HPDE6-E6E7 (cell line): ENCODE results near the gene MTCL3.

Experiments used
- DNase-seq: peaks from one replicate; pipeline ENCODE4 v3.0.0; 2011; ENCODE audit warnings: missing footprints; ENCODE audit errors: extremely low spot score

Gene MTCL3

DNA sequence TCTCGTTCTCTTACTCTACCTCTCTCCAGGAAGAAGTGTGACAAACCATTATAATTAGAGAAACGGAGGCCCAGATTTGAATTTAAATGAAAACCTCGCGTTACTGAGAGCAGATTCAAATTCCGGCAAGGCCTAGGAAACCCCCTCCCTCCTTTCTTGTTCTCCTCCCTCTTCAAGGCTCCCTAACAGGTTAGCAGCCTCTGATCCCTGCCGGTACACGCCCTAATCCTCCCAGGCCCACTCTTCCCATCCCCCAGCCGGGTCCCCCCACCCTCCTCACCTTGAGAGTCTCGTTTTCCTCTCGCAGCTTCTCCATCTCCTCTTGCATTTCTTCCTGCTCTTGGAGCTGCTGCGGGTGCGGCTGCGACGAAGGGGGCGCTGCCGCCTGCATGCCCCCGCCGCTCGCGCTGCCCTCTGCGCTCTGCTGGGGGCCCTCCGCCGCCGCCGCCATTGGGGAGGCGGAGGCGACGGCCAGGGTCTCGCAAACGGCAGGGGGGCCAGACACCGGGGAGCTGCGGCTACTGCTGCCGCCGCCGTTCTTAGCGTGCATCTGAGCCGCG is 3.8 kb downstream of the MTCL3 start:
- DNase-seq = no peak

DNA sequence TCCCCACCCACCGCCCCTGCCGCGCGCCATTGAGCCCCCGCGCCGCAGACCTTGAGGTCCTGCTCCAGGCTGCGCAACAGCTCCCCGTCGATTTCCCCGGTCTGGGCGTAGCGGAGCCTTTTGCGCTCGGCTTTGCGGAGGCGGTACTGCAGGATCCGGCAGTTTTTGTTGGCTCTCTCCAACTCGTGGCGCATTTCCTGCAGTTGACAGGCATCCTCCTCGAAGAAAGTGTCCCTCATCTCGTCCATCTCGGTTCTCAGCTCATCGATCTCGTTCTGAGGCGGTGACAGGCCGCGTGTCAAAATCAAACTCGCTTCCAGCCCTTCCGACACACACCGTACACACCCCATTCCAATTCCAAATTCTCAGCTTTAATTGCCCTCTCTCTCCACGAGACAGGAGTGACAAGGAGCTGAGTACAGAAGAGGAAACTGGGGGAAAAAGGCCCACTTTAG is 4.3 kb downstream of the MTCL3 start:
- no peak for DNase-seq

DNA sequence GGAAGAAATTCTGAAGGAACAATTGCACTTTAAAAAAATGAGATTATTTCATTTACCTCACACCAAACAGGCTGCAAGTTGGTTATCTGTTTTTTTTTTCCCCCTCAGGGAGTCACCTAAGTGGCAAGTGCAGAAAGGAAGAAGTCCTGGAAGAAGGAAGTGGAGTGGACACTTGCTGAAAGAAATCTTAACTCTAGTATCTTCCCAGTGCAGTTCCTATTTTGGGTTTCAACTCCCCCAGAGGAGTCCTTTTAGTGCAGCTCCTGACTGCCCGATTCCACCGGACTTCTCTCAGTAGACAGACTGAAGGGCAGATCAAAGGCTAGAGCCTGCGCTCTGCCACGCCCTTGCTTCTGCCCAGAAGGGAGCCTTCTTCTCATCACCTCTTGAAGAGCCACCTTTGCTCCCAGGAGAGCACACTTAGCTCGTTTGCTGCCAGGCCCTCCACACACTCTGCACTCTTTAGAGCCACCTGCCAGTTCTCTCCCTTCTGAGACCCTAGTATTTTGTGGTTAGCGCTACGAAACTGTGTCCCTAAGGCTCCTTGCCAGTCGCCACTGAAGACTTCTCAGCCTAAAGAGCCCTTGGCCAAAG is 4.9 kb downstream of the MTCL3 start:
- no peak for DNase-seq

DNA sequence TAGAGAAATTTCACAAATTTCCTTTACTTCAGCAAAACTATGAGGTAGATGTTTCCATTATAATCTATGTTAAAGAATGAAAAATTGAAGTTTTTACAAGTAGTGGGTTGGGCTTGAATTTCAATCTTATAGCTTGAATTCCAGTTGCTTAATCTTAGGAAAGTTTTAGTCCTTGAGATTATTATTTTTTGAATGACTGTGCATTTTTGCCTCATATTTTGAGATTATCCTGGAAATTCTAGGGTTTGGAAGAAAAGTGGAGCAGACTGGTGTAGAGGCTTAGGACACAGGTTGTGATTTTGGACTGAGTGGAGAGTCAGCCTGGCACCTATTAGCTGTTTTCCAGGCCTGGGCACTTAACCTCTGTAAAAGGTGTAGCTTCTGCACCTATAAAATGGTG is 5.7 kb downstream of the MTCL3 start:
- DNase-seq = no peak

DNA sequence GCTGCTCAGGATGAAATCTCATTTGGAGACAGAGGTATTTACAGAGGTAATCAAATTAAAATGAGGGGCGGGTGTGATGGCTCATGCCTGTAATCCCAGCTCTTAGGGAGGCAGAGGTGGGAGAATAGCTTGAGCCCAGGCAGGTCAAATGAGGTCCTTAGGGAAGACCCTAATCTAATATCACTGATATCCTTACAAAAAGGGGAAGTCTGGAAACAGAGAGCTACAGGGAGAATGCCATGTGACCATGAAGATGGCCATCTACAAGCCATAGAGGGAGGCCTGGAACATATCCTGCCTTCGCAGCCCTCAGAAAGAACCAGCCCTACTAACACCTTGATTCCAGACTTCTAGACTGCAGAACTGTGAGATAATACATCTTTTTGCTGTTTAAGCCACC is 8.3 kb downstream of the MTCL3 start:
- no peak for DNase-seq

DNA sequence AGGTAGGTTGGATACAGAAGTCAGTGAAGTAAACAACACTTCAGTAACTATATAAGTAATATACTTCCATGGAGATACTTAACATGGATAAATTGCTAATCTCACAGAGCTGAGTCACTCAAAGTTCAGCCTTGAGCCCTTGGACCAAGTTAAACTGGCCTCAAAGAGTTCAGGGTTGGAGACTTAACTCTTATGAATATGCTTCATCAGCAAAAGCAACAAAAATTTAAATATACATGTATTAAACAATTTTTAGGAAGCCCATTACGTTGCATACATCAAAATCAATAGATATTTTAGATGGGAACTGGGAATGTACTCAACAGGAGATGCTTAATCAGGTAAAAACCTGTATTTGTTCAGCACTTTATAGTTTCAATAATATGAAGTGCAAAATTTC is 12.2 kb downstream of the MTCL3 start:
- no peak for DNase-seq

DNA sequence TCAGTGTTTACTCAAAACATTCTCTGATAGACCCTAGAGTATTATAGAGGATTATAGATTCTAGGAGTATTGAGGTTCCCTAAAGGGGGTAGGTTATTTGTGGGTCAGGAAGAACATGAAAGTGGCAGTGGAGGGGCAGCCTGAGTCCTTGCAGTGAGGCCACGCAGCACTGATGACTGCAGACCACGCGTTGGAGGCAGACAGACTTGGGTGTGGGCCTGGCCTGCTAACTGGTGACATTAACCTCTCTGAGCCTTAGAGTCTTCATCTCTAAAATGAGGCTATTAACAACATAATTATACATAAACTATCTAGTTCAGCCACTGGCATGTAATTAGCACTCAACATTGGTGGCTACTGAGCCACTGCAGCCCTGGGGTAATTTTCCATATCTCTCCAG is 16.1 kb downstream of the MTCL3 start:
- DNase-seq = no peak

DNA sequence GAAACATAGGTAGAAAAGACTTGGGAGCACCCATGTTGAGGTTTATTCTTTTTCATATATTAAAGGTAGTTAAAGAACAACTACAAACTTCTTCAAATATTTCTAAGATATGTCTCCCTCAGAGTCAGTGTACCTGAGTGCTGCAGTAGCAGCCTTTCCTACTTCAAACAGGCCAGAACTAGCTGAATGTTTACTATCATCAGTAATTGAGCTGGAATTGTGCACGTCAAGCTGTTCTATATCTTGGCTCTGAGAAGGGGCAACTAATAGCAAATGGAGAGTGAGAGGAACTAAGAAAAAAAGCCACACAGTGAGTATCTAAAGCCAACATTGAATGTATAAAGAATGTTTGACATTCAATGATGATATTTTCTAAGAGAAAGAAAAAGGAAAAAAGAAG is 21.7 kb downstream of the MTCL3 start:
- DNase-seq = no peak

DNA sequence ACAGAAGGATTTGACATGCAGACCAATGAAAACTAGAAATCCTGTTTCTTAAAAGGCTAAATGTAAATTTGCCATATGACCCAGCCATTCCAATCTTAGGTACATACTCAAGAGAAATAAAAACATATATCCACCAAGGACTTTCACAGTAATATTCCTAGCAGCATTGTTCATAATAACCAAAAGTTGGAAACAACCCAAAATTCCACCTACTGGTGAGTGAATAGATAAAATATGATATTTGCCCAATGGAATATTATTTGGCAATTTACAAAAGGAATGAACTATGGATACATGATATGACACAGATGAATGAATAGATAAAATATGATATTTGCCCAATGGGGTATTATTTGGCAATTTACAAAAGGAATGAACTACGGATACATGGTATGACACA is 22.7 kb downstream of the MTCL3 start:
- no peak for DNase-seq

DNA sequence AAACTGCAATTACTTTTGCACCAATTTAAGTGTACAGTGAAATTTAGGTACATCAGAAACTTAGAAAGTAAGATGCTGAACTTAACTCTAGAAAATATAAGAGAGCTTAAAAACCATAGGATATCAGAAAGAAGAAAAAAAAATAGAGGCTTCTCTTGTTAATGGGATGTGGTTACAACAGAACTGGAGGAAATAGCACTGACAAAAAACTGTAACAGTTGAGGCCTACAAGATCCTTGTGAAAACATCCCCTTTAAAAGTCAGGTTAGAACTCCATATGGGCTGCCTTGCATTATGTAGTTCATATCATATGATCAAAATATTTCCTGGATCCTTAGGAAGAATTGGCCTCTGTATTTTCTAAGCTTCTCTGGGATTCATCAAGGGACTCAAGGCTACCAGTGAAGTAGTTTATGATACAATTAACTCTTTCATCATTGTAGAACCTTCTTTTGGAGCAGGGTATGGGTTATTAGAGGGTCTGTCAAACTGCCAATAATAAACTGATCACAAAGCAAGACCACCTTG is 24.8 kb downstream of the MTCL3 start:
- DNase-seq = no peak

DNA sequence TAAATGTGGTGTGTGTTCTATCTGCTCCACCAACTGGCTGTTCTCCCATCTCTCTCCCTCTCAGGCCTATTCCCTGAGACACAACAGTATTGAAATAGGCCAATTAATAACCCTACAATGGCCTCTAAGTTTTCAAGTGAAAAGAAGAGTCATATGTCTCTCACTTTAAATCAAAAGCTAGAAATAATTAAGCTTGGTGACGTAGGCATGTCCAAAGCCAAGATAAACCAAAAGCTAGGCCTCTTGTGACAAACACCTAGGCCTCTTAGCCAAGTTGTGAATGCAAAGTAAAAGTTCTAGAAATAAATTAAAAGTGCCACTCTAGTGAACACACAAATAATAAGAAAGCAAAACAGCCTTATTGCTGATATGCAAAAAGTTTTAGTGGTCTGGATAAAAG is 29.9 kb downstream of the MTCL3 start:
- no peak for DNase-seq

DNA sequence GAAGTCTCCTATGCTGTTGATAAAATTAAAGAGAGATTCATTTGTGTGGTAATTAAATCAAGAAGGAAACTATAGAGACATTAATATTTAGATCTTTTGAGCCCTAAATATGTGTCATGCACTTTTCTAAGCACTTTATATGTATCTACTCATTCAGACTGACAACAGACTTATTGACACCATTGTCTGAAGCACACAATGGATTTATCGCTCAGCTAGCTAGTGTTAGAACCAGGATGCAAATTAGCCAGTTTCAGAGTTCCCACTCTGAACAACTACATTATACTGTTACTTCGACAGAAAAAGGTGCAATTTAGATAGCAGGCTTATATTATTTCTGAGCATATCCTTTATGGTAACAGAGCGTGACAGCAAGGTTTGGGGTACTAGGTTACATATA is 32.2 kb downstream of the MTCL3 start:
- DNase-seq = no peak

DNA sequence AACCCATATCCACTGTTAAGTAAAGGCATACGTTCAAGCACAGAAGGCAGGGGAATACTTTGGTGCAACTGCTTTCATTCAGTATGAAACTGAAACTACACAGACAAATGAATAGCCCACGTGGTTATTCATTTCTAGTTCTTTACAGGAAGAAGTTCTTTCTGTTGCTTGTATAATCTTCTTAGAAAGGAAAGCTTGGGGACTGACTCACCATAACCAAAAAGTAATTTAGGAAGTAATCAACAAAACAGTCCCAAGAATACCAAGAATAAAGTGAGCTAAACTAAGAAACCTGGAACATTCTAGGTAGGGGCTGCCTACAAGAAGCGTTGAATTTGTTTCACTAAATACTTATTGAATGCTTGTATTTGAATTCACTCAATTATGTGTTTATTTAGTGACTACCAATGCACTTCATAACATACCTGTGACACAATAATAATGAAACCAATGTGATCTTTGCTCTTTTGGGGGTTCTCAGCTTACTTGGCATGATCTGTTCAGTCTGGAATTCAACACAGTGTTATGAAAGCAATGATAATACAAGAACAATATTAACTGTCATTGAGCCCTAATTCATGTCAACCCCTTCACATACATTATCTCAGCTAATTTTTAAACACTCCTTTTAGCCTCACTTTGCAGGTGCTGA is 34.8 kb downstream of the MTCL3 start:
- peak; percentile 13 for DNase-seq

DNA sequence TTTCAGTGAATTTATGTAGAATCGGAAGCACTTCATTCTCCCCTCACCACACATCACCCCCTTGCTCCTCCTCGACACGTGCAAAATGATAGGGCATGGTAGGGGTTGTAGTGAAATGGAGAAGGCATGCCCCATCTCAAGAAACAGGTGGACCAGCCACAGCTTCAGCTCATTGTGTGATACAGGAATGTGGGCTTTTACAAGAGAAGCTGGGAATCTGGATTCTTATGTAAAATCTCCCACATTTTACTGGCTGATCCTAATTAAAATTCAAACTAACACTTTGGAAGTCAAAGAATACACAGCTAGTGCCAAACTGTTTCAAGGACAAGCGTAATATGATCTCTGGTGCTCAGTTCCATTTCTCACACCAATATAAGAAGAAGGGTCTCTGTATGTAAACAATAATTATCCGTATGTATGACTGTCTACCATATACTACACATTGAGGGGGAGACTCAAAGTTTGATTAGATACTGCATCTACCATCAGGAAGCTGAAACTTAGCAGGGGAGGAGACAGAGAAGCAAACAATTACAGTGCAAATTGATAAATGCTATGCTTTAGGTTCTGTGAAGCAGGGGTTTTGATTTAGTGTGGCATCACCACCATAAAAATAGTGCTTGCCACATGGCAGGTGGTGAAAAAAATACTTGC is 35.6 kb downstream of the MTCL3 start:
- DNase-seq = no peak

DNA sequence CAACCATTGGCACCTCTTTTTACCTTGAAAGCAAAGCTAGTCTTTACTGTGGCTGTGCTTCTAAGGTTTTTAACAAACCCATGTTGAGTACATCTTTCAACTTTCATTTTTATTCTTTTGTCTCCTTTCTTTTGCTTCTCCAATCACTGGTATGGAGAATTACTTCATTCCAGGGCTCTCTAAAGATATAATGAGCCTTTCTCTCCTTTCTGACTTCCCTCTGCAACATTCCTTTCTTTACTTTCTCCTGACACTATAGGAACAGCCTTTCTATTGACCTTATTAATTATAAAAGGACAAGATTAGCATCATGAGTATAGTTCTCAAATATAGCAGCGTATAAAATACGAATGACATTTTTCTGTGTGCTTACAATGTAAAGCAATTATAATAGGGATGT is 36.8 kb downstream of the MTCL3 start:
- no peak for DNase-seq

DNA sequence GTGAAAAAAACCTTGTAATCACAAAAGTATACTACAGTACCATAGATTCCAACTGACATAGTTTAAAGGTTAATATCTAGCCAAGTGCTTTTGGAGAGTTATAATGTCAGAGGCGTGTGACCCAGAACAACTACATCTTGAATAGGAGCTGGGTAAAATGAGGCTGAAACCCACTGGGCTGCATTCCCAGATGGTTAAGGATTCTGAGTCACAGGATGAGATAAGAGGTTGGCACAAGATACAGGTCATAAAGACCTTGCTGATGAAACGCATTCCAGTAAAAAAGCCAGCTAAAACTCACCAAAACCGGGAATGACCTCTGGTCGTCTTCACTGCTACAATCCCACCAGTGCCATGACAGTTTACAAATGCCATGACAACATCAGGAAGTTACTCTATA is 37.5 kb downstream of the MTCL3 start:
- DNase-seq = no peak

DNA sequence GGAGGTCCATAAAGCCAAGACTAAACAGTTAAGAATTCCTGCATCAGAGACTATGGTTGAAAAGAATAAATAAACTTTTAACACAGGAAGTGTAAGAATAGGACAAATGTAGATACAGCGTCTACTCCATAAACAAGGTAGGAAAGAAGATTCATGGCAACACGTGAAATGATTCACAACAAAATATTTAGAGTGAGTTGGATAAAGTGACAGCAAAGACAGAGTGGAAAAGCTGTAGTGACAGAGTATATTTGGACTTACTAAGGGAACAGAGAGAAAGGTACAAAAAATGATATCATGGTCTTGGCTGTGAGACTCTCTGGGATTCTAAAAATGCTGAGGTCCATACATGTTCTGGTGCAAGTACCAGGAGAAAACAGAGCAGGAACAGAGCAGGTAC is 38.0 kb downstream of the MTCL3 start:
- no peak for DNase-seq

DNA sequence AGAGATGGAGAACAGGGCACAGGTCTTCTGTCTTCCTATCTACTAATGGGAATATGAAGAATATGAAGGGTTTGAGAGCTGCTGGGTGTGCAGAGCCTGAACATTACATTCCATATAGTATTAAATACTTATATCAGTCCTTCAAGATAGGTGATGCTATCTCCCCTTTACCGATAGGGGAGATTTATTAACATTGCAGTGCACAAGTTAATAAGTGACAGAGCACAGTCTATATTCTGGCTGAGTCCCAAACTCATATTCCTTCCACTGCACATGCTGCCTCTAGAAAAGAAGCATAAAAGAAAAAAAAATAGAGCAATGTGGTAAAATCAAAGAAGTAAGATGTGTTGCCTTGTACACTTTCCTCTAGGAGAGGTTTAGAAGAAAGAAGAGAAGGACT is 41.5 kb downstream of the MTCL3 start:
- DNase-seq = no peak

DNA sequence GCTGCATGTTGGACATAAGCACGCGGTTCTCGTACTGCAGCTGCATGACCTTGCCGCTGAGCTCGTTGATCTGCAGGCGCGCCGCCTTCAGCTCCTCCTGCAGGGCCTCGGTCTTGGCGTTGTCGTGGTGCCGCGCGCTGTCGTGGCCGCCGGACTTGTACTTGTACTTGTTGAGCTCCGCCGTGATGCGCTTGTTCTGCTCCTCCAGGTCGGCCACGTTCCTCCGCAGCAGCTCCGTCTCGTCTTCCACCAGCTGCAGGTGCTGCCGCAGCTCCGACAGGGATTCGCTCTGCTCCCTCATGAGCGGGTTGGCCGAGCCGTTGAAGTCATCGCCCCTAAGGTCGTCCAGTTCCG is 43.3 kb downstream of the MTCL3 start:
- no peak for DNase-seq

DNA sequence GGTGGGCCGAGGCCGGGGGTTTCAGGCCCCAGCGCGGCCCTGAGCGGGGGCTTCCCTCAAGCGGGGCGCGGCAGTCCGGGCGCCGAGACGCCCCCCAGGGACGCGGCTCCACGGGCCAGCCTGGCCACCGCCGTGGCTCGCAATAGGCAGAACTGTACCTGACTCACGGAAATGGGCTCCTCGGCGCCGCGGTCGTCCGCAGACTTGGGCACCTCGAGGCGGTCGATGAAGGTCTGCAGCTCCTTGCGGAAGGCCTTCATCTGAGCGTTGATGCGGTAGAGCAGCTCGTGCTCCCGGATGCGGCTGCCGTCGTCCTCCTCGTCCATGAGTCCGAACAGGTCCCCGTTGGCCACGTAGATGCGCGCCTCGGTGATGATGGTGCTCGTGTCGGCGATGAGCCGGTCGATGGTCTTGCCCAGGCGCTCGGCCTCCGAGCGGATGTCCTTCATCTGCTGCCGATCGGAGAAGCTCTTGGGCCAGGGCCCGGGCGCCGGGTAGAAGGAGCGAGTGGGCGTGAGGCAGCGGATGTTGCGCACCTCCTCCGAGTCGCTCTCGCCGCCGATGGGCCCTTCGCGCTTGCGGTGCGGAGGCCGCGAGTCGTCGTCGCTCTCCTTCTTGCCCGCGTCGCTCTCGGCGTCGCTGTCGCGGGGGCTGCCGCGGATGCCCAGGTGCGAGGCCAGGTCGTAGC is 43.9 kb downstream of the MTCL3 start:
- DNase-seq = no peak

DNA sequence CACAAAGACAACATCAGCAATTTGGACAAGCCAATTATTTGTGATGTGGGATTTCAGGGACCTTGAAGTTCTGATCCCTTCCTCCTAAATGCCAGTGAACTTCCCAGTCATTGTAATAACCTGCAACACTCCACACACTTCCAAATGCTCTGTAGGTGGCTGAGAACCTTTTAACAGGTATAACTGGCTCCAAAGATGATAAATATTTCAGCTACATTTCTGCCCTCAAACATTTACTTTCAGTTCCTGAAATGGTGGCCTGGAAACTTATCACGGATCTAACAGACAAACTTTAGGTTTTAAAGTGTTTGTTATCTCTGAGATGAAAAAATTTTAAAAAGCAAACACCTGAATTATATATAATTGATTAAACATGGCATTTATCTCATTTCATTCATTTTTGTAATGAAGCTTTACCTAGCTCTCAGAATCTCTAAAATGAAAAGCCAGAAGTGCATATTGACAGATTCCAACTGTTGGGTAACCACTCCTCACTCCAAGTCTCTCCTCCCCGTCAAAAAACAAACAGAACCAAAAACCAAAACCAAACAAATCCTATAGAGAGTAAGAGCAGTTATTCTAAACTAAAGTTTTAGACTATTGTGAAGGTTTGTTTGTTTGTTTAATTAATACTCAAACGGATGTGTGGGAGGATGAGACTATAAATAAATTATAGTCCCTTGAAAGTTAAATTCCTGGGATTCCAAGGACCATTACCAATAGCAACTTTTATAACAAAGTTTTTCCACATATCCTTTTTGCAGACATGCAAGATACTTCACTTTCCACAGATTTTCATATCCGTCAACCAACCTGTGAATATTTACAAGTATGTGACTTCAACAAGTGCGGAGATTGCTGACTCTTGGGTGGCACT is 47.5 kb downstream of the MTCL3 start:
- DNase-seq = no peak
